ENCODE data around the gene CIROP.

- TF ChIP-seq CTCF (IDR thresholded peaks at IDR 0.05; ENCODE audit: low read depth, low read length, poor library complexity, severe bottlenecking) (no peak), EZH2phosphoT487 (IDR thresholded peaks at IDR 0.05; ENCODE audit: borderline replicate concordance, low read length) (no peak)
Observed at GRCh38 chr14:23127861-23128260, 23.1 kb upstream of the CIROP start.
